Right ventricle myocardium inferior (tissue), 1 donor: ENCODE measurements around the gene FUOM. TPM values are rescaled to one million over a fixed set of nuclear protein-coding genes. Genes with fewer than 3 reads are reported as not detected.
"Not testable (repeated sequence)": the region's sequence is repeated elsewhere in the genome, so short reads cannot be mapped to it uniquely, and the experiment has no call there.

Source experiments
- ATAC-seq: fragments of 200-7000 bp; cut with Tn5 transposase; one replicate; pipeline ENCODE4 v1.9.1; 2020; ENCODE audit warnings: mild to moderate bottlenecking, moderate library complexity
- DNase-seq: peaks from one replicate; pipeline ENCODE4 v3.0.0; 2021; ENCODE audit errors: missing footprints
- intact Hi-C: fragments of 100-400 bp; cut with DNase I; formaldehyde crosslinking; loops from one replicate; pipeline ENCODE4 v1.11.0; 2022
- total RNA-seq: library from RNA; stranded (reverse); fragmentation: NEBNext Ultra II Directional; extraction: Animal tissue kit (Norgen Biotek cat#: 25700); gene quantifications from one replicate; pipeline ENCODE4 v1.2.1, GENCODE V29; 2021
- donor health status: DM: no; HTN: yes; CAD: no; lungs with severe emphysema.

Gene FUOM
- total RNA-seq, 1 donor from 2014 or later: 7.9 TPM

DNA sequence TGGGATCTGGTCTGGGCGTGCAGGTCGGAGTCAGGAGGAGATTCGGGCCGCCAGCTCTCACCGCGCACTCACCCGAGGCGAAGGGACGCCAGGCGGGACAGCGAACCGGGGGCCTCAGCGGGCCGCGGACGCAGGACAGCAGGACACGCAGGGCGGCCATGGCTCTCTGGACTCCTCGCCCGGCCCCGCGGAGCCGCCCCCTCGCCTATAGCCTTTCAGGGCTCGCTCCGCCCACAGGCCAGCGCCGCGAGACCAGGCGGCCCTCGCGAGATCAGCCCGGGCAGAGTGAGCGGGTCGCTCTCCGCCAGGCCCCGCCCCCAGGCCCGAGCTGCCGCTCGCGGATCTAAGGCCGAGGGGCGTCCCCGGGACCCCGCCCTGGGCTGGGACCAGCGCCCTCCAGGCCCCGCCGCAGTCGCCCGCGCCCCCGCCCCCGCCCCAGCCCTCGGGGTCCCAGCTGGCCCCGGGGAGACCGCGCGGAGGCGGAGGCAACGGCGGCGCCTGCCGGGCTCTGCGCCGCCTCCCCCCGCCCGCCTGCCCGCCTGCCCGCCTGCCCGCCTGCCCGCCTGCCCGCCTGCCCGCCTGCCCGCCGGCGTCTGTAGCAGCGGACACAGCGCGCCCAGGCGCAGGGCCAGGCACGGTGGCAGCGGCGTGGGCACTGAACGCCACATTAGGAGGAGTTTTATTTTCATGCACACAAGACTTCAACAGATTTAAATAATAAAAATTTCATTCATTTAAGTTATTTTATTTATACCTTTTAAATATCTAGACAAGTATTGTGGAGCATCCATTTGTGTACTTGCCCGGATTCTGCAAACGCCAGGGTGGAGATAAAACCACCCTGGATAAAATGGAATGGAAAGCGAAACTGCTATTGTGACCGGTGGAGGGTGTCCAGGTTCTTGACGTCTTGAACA lies 15.6 kb upstream of the FUOM start, which contains the start of gene ECHS1:
TSS of gene ECHS1 (minus strand) at position 181 of the 917 bp plus-strand sequence. CDS start at position 160, 21 bp downstream.
- DNase-seq: peak; percentile 99
- intact Hi-C loops: no loop called here
- ATAC-seq: peak; percentile 99

DNA sequence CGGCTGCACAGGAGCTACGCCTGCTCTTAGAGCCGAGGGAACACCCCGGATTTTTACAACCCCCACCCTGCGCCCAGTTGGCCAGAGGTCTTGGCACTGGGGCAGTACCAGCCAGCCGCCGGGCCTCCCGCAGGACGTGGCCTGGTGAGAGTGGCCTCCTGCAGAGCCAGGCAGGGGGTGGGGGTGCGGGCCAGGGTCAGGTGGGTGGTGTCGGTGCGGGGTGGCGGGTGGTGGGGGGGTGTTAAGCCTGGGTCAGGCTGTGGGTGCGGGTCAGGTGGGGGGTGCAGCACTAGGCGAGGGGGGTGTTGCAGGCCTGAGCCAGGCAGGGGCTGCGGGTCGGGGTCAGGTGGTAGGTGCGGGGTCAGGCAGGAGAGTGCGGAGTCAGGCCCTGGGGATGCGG lies 14.7 kb upstream of the FUOM start:
- intact Hi-C loops: no loop called here
- no peak for ATAC-seq

DNA sequence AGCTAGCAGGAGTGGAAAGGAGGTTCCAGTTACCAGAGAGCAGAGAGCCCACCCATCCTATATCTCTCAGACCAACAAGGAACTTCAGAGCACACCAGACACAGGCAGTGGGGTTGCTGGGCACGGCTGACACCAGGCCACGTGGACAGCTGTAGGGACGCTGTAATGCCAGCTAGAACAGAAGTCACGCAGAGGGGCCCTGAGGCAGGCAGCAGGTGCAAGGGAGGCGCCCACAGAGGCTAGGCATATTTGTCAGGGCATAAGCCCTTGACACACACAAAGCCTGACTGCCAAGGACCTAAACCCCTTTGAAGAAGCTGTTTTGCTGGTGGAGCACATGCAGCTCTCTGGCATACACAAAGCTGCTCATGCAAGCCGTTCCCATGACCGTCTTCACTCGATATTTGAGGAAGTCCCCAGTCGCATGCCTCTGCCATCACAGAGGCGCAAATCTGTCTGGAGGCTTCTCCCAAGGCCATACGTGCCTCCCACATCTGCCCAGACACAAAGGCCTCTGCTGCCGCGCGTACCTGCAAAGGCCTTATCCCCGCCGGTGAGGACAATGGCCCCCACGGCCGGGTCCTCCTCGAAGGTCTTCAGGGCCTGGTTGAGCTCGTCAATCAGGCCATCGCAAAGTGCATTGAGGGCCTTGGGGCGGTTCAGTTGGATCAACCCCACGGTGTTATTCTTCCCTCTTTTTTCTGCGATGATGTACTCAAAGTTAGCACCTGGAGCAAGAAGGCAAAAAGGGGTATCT lies 12.4 kb upstream of the FUOM start:
- intact Hi-C loops: no loop called here
- peak; percentile 43 for DNase-seq
- ATAC-seq: no peak

More for the DNA sequence above, 14.7 kb upstream of the FUOM start:
- peak; percentile 65 for DNase-seq

DNA sequence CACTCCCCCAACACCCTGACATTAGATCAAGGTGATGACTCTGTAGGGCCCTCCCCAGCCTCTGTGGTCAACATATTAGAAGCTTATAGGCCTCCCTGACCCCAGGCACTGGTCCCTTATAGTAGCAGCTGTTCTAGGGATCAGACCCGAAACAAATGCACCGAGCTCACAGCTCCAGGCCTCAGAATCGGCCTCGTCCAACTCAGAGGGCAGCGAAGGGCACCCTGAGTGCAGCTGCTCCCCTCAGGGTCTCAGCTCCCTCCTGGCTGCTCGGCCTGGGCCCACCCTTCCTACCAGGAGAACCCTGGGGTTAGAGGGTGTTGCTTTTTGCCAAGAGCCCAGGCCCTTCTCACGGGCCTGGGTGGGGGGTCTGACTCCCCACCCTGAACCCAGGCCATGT lies 10.3 kb upstream of the FUOM start:
- DNase-seq (no peak), ATAC-seq (no peak)
- intact Hi-C loops: no loop called here

DNA sequence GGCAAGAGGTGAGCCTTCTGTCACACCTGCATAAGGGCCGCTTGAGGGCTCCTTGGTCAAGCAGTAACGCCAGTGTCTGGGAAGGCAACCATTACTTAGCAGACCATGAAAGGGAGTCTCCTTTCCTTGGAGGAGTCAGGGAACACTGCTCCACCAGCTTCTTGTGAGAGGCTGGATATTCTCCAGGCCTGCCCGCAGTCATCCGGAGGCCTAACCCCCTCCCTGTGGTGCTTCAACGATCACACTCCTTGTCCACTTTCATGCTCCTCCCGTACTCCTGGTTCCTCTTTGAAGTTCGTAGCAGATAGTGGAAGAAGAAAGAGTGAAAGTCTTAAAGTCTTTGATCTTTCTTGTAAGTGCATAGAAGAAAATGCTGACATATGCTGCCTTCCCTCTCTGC lies 9.6 kb upstream of the FUOM start:
- ATAC-seq, DNase-seq, intact Hi-C loops: not testable (repeated sequence)

DNA sequence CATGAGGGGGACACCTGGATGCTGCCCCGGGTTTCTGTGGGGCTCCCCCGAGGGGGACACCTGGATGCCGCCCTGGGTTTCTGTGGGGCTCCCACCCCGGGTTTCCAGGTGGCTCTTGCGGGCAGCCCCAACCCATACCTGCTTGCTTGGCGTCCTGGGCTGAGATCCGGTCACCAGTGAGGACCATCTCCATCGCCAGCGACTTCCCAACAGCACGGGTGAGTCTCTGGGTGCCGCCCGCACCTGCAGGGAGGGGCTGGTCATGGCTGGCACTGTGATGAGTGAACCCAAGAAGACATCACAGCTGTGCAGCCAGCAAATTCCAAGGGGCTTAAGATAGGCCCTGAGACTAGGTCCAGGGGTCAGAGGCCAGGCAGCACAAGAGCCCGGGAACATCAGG lies 8.9 kb upstream of the FUOM start:
- intact Hi-C loops: no loop called here
- peak; percentile 60 for DNase-seq
- no peak for ATAC-seq

DNA sequence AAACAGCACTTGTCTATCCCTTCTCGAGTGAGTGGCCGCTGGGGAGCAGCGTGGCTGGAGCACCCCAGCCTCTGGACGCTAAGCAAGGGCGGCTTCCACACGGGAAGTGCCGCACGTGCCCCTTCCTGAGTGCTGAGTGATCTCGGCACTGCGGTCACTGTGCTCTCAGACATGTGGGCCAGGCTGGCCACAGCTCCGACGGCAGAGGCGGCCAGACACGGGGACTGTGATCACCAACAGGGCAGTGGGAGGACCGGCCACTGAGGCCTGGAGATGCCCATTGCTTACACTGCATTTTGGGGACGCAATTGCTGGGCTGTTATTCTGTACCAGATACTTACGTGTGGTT lies 8.3 kb upstream of the FUOM start:
- intact Hi-C loops: no loop called here
- no peak for ATAC-seq

DNA sequence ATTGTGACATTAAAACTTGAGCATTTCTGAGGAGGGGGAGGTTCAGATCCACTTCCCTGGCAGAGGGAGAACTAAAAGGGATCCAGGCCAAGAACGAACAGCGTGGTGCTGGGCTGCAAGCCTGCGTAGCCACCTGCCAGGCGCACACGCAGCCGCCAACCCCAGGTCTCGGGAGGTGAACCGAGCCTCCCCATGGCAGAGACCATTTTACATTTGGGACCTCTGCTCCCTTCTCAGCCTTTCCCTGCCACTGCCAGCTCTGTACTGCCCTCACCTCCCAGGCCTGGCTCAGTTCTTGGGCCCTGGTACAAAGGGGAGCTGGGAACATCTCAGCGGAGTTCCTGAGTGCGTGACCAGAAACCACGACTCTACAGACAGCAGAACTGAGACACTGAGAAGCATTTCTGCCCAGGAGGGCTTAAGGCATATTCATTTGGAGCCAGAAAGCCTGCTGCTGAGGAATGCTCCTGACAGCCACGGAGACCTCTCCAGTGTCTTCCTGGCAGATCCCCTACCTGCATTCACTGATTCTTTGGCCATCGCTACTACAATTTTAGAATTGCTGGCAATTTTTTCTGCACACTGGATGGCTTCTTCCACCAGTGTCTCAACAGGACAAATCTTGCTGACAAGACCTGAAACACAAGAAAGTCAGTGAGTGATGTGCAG lies 7.8 kb upstream of the FUOM start:
- DNase-seq (peak; percentile 45), ATAC-seq (no peak)
- intact Hi-C loops: no loop called here

More for the DNA sequence above, 8.3 kb upstream of the FUOM start:
- peak; percentile 21 for DNase-seq

DNA sequence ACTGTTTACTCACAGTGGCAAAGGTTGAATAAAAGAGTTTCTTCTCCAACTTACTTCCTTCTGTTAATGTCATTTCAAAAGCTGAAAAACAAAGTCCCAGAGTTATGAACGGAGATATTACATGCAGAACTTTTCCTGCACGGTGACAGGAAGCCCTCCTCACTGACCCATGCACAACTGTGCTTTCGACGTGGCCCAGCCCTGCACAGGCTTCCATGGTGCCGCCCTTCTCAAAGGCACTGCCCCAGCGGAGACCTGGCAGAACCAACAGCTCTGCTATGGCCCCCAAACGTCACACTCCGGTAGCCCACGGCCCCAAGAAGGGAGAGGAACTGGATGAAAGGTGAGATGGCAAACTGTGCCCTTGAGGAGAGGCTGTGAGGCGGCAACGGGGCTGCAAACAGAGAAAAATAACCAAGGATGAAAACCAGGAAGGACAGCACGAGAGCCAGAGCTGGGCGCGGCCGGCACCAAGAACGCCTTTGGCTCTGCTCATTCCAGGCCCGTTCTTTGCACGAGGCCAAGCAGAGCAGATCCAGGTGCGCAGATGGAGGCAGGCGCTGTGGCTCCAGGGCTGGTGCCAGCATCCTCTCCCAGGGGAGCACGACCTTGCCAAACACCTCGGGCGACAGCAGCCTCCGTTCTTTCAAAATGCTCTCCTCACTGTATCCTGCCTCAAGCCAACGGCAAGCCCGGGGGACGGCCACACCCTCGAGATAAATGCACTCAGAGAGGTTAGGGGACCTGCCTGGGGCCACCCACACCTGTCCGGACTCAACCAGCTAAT lies 7.0 kb upstream of the FUOM start:
- DNase-seq (peak; percentile 39), ATAC-seq (no peak)
- intact Hi-C loops: no loop called here

DNA sequence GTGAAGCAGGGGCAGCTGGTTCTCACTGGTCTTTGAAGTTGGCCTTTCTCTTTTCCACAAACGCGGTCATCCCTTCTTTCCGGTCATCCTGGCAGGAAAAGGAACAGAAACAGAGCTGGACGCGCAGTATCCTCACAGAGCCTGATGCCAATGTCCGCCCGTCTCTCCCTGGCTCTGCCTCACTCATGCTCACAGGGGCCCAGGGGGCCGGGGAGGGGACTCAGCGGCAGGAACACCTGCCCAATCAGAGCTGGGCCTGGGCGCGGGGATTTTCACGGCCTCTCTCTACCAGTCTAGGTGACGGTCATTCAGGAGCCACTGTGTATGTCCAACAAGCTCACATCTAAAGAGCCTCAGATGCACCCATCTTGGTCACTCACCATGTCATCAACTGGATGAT lies 5.0 kb upstream of the FUOM start:
- DNase-seq: peak; percentile 23
- ATAC-seq: no peak
- intact Hi-C loops: no loop called here

DNA sequence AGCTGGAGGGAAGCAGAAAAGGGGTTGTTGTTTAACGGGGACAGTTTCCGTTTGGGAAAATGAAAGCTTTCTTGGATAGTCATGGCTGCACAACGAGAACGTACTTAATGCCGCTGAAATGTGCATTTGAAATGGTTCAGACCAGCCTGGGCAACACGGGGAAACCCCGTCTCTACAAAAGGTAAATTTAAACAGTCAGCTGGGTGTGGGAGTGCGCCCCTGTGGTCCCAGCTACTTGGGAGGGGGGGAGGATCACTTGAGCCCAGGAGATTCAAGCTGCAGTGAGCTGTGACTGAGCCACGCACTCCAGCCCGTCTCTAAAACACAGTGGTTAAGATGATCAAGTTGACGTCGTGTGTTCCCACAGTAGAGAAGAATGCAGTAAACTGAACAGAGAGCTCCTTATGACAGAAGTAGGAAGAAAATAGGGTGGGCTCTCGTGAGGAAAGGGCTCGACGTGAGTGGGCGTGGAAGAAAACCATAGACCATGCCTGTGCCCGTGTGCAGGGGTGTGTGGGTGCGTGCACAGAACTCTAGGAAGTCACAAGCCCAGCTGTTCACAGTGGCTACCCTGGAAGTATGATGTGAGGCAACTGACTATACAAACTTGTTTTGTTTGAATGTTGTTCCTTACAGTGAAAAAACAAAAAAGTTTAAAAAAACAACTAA lies 4.1 kb upstream of the FUOM start:
- ATAC-seq (no peak), DNase-seq (no peak)
- intact Hi-C loops: no loop called here

DNA sequence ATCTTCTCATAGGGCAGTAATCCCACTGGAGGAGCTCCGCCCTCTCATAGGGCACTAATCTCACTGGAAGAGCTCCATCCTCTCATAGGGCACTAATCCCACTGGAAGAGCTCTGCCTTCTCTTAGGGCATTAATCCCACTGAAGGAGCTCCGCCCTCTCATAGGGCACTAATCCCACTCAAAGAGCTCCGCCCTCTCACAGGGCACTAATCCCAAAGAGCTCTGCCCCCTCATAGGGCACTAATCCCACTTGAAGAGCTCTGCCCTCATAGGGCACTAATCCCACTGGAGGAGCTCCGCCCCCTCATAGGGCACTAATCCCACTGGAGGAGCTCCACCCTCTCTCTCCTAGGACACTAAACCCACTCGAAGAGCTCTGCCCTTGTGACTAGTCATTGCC lies 3.4 kb upstream of the FUOM start:
- no peak for DNase-seq
- no peak for ATAC-seq
- intact Hi-C loops: no loop called here

DNA sequence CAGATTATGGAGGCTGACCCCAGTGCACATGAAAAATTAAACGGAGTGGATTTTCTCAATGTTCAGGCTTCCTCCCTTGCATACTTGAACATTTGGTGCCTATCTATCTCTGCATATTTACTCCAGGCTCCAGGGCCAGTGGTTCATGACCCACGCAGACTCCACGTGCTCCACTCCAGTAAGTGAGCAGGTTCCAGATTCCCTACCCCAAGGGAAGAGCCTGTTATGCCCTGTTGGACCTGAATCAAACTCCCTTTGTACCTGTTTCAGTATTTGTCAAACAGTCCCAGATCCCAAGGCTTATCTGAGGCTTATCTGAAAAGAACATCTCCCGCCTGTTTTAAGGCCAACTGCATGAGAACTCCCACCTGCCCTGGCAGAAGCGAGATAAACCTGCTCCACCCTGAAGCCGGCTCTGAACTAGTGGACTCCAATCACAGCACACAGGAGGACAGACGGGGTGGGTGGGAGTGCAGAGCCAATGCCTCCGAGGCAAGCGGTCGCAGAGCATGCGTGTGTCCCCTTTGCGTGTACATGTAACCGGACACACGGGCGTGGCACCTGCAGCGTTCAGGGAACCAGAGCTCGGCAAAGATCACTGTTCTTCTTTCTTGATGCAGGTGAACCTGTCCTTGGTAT lies 2.3 kb upstream of the FUOM start:
- DNase-seq: no peak
- intact Hi-C loops: no loop called here
- no peak for ATAC-seq

DNA sequence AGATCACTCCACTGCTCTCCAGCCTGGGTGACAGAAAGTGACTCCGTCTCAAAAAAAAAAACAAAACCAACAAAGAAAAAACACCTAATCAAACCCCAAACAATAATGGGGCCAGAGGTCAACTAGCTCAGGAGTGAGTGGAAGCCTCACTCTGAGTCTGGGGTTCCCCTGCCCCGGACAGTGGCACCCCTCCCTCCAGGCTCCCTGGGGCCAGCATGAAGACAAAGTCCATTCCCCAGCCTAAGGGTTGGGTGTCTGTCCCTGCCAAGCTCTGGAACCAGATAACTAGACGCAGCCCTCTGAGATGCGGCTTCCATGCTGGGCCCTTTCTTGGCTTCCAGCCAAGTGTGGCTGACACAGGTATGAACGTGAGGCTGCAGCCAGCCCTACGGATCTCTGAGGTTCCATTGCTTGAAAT lies 1.7 kb upstream of the FUOM start:
- DNase-seq: no peak
- no peak for ATAC-seq
- intact Hi-C loops: no loop called here

DNA sequence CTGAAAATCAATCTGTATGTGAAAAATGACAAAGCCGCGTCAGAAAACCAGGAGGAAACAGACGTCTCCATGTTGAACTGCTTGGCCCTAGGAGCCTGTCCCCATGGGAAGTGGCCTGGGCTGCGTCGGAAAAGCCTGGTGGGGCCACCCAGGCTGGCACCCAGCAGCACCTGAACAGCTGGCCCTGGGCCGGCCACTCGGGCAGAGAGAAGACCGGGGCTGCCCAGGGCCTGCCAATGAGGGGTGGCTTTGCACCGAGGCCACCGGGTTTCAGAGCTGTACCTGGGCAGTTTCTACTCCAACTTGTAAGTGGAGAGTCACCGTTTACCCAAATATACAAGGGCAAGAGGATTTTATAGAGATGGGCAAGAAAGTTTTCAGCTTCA lies 1.1 kb upstream of the FUOM start:
- no peak for ATAC-seq
- no peak for DNase-seq
- intact Hi-C loops: no loop called here

DNA sequence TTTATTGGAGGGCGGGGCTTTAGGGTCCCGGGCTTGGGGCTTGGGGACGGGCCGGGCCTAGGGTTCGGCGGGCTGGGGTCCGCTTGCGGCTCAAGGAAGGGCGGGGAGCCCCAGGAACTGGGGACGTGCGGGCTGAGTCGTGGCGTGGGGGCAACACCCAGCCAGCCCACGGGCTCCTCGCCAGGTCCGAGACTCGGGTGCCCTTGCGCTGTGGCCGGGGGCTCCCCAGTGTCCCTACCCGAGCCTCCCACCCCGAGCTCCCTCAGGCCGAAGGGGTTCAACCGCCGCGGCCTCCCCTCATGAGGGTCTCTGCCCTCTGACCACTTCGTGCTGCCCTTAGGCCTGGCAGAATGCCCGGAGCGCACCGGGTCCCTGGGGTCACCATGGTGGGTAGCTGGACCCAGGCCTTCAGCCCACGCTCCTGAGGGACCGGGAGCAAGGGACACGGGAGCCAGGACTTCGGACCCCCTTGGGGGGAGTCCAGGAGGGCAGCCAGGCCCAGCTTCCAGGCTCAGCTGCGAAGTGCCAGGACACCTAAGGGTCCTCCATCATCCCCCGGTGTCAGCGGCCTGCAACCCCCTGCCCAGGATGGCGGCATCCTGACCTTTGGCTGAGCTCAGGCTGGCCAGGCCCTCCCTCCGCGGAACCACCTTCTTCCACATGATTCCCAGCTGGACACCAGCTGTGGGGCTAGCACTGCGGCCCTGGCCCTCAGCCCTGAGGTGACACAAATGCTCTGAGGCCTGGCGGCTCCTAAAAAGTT lies 524 bp upstream of the FUOM start:
- intact Hi-C loops: no loop called here
- DNase-seq: peak; percentile 74
- peak; percentile 41 for ATAC-seq
